HG02970 (cell line): ENCODE data around the gene PPP2R5C.

Source experiments
- ATAC-seq: cut with Tn5 transposase; IDR thresholded peaks from one replicate; pipeline ENCODE4 v1.9.1; 2021; ENCODE audit warnings: mild to moderate bottlenecking, moderate library complexity, moderate number of reproducible peaks; ENCODE audit not compliant: unreplicated experiment, low FRiP score

The PPP2R5C gene

GRCh38 chr14:101834800-101835547 lies 73.5 kb downstream of the PPP2R5C start:
- no peak for ATAC-seq

- no peak for ATAC-seq
Observed at GRCh38 chr14:101835566-101835965, 74.1 kb downstream of the PPP2R5C start.

GRCh38 chr14:101836135-101836534 lies 74.6 kb downstream of the PPP2R5C start:
- no peak for ATAC-seq

GRCh38 chr14:101838476-101838875 lies 77.0 kb downstream of the PPP2R5C start:
- no peak for ATAC-seq

GRCh38 chr14:101839236-101839635 lies 77.7 kb downstream of the PPP2R5C start:
- ATAC-seq: no peak

GRCh38 chr14:101839661-101840060 lies 78.2 kb downstream of the PPP2R5C start:
- no peak for ATAC-seq

- ATAC-seq: no peak
Observed at GRCh38 chr14:101840649-101841369, 79.3 kb downstream of the PPP2R5C start.

GRCh38 chr14:101843038-101843437 lies 81.5 kb downstream of the PPP2R5C start:
- ATAC-seq: no peak

GRCh38 chr14:101843665-101844064 lies 82.2 kb downstream of the PPP2R5C start:
- ATAC-seq: no peak

- no peak for ATAC-seq
Observed at GRCh38 chr14:101844219-101844618, 82.7 kb downstream of the PPP2R5C start.

- ATAC-seq: no peak
Observed at GRCh38 chr14:101844751-101845150, 83.2 kb downstream of the PPP2R5C start.

- no peak for ATAC-seq
Observed at GRCh38 chr14:101845496-101845895, 84.0 kb downstream of the PPP2R5C start.

GRCh38 chr14:101845896-101846295 lies 84.4 kb downstream of the PPP2R5C start:
- no peak for ATAC-seq

- ATAC-seq: peak; percentile 73
Observed at GRCh38 chr14:101849125-101849524, 87.6 kb downstream of the PPP2R5C start.

GRCh38 chr14:101849640-101850039 lies 88.1 kb downstream of the PPP2R5C start:
- ATAC-seq: no peak

GRCh38 chr14:101851183-101851582 lies 89.7 kb downstream of the PPP2R5C start:
- no peak for ATAC-seq

GRCh38 chr14:101851736-101852405 lies 90.4 kb downstream of the PPP2R5C start:
- ATAC-seq: no peak

- no peak for ATAC-seq
Observed at GRCh38 chr14:101852785-101853184, 91.3 kb downstream of the PPP2R5C start.

GRCh38 chr14:101853455-101854018 lies 92.0 kb downstream of the PPP2R5C start:
- ATAC-seq: no peak

- no peak for ATAC-seq
Observed at GRCh38 chr14:101854366-101854765, 92.9 kb downstream of the PPP2R5C start.

GRCh38 chr14:101855958-101856357 lies 94.4 kb downstream of the PPP2R5C start:
- ATAC-seq: no peak
